ENCODE measurements around the gene BEST4.
"Not testable (repeated sequence)": the region's sequence is repeated elsewhere in the genome, so short reads cannot be mapped to it uniquely, and the experiment has no call there.

Gene BEST4

DNA sequence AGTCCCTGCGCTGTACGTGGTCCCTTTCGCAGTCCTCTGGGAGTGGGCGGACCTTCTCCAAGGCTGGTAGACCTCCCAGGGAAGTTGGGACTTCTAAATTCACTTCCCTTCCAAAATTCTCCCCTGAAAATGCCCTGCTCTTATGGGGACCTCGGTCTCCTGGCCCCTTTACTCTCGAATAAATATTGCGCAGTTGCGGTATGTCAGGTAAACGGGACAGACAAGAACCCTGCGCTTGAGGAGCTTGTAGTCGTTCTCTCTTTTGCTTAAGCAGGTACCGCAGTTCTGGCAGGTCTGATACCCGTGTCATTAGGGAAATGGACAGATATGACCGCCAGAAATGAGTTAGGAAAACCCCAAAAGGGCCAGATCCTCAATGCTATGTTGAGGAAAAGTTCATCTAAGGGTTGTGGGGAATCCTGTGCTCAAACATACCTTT lies 47.8 kb downstream of the BEST4 start:
- Histone ChIP-seq H3K4me3 (peak overlapping the region; percentile 71), H3K27ac (peak overlapping the region in 1 of 2 donors; percentile 32)
- TF ChIP-seq, protein P1, sequence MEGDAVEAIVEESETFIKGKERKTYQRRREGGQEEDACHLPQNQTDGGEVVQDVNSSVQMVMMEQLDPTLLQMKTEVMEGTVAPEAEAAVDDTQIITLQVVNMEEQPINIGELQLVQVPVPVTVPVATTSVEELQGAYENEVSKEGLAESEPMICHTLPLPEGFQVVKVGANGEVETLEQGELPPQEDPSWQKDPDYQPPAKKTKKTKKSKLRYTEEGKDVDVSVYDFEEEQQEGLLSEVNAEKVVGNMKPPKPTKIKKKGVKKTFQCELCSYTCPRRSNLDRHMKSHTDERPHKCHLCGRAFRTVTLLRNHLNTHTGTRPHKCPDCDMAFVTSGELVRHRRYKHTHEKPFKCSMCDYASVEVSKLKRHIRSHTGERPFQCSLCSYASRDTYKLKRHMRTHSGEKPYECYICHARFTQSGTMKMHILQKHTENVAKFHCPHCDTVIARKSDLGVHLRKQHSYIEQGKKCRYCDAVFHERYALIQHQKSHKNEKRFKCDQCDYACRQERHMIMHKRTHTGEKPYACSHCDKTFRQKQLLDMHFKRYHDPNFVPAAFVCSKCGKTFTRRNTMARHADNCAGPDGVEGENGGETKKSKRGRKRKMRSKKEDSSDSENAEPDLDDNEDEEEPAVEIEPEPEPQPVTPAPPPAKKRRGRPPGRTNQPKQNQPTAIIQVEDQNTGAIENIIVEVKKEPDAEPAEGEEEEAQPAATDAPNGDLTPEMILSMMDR (IDR thresholded peaks at IDR 0.05): no peak
- no peak for DNase-seq (ENCODE audit: low spot score)

DNA sequence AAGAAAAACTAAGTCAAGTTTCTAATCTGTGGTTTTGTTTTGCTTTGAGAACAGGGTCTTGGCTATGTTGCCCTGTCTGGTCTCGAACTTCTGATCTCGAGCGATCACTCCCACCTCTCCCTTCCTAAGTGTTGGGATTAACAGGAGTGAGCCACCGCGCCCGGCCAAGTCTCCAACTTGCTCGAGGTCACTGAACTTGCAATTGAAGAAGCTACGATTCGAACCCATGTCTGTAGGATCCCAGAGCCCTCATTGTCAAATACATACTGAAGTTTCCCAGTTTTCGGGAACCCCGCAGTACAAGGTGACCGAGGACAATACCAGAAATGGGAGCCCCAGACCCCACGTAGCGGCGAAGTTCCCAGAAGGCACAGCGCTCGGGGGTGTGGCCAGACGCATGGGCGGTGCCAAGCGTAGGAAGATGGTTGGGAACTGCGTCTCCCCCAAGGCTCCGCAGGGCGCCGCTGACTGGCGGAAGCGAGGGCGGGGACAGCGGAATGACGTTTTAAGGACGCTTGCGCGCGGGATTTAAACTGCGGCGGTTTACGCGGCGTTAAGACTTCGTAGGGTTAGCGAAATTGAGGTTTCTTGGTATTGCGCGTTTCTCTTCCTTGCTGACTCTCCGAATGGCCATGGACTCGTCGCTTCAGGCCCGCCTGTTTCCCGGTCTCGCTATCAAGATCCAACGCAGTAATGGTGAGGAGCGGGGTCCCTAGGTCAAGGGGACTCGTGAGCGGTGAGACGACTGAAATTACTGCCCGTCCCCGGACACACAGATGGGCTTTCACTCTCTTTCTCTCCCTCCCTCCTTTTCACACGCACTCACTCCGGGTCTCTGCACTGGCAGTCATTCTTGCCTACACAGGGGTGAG lies 48.4 kb downstream of the BEST4 start, which contains the start of gene KIF2C:
KIF2C (plus strand) TSS at position 531 of the 872 bp plus-strand sequence; CDS start at position 627, 96 bp downstream.
- Histone ChIP-seq H3K27ac (peak within 1 kb of the TSS; percentile 81 to 88), H3K4me3 (peak within 1 kb of the TSS; percentile 71)
- TF ChIP-seq, protein P1 (IDR thresholded peaks at IDR 0.05): no peak
- DNase-seq (ENCODE audit: low spot score): peak; percentile 97

DNA sequence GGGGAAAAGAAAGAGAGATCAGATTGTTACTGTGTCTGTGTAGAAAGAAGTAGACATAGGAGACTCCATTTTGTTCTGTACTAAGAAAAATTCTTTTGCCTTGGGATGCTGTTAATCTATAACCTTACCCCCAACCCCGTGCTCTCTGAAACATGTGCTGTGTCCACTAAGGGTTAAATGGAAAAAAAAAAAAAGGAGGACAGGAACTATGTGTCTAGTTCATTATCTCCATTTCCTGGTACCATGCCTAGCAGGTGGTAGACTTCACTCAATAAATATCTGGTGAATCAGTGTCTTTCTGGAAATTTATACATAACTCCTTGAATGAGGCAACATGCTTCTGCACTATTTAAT lies 49.0 kb downstream of the BEST4 start:
- Histone ChIP-seq H3K27ac (peak overlapping the region; percentile 81 to 88), H3K4me3 (peak overlapping the region; percentile 71)
- not testable (repeated sequence) for DNase-seq (ENCODE audit: low spot score)

DNA sequence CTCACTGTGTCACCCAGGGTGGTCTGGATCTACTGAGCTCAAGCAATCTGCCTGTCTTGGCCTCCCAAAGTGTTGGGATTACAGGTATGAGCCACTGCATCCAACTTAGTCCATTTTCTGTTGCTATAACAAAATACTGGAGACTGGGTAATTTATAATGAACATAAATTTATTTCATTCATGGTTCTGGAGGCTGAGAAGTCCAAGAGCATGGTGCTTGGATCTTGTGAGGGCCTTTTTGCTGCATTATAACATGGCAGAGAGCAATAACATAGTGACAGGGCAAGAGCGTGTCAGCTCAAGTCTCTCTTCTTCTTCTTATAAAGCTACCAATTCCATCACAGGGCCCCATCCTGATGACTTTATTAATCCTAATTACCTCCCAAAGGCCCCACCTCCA lies 52.0 kb downstream of the BEST4 start:
- DNase-seq (ENCODE audit: low spot score): no peak
- TF ChIP-seq, protein P1 (IDR thresholded peaks at IDR 0.05): no peak
- H3K4me3 ChIP-seq: no peak overlapping the region
- no peak overlapping the region for H3K27ac ChIP-seq

DNA sequence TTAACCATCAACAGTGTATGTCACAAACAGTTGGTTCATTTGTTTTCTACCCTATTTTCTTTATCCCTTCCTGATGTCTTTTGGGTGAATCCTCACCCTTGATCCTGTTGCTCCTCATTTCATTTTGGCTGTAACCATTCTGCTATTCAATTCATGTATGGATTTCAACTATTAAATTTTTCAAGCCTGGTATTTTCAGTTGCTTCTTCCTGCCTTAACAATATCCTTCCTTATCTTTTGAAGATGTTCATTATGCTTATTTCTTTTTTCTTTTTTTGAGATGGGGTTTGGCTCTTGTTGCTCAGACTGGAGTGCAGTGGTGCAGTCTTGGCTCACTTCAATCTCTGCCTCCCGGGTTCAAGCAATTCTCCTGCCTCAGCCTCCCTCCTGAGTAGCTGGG lies 54.2 kb downstream of the BEST4 start:
- H3K27ac ChIP-seq: peak overlapping the region in 1 of 2 donors; percentile 2
- no peak overlapping the region for H3K4me3 ChIP-seq
- no peak for DNase-seq (ENCODE audit: low spot score)
- TF ChIP-seq, protein P1 (IDR thresholded peaks at IDR 0.05): no peak
